ENCODE data around the gene CACNG1. TPM values are rescaled to one million over a fixed set of nuclear protein-coding genes. Genes with fewer than 3 reads are reported as not detected.

Gene CACNG1
- polyA plus RNA-seq, 2 of the 4 experiments (the other 2 are of a cell fraction): 0.15 TPM; not detected in 1

DNA sequence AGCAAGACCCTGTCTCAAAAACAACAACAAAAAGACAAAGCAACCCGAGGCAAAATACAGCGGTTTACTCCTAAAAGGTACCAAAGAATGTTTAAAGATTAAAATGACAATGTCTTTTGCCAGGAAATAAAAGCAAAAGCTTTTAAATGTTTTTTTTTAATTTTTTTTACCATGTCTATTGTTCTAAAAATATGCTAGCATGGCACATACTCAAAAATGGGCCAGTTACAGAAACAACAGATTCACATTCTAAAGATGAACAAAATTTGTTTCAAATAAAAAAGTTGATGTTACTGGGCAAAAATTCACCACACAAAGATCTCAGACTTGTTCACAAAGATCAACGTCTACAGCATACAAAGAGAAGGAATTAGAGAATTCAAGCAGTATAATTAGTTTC, 41.1 kb downstream of the CACNG1 start (continued):
- TF ChIP-seq JUN (IDR thresholded peaks at IDR 0.05) (no peak), TP53 (CRISPR knock-in tag; IDR thresholded peaks at IDR 0.05) (no peak), CHD4 (IDR thresholded peaks at IDR 0.05; ENCODE audit: borderline replicate concordance) (no peak), GATA3 (IDR thresholded peaks at IDR 0.05; ENCODE audit: borderline replicate concordance) (no peak)
- TF ChIP-seq, protein P1, sequence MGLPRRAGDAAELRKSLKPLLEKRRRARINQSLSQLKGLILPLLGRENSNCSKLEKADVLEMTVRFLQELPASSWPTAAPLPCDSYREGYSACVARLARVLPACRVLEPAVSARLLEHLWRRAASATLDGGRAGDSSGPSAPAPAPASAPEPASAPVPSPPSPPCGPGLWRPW (IDR thresholded peaks at IDR 0.05): no peak

DNA sequence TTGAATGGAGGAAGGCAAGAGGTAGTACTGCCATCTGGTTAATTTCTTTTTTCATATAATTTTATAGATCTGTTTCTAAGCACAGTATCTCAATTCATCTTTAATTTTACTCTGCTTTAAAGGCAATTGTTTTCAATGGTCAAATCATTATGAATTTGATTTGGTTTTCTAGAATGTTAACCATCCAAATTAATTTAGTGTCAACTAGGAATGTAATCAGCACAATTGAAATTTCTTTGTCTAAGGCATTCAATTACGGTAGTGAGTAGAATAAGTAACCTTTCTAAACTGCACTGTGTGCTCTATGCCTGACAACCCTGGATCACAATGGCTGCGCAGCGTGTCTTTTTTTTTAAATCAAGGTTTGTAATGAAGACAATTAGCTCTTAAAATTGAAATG, 44.3 kb downstream of the CACNG1 start:
- no peak for FAIRE-seq
- H3K4me3 ChIP-seq: no peak overlapping the region
- ATAC-seq: no peak
- 96% methylated on average over 3 of the region's 3 CpGs for WGBS (ENCODE audit: missing lambda C conversion rate)
- TF ChIP-seq, protein P2, sequence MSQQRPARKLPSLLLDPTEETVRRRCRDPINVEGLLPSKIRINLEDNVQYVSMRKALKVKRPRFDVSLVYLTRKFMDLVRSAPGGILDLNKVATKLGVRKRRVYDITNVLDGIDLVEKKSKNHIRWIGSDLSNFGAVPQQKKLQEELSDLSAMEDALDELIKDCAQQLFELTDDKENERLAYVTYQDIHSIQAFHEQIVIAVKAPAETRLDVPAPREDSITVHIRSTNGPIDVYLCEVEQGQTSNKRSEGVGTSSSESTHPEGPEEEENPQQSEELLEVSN (IDR thresholded peaks at IDR 0.05; ENCODE audit: borderline replicate concordance, low read depth): no peak
- TF ChIP-seq CHD2 (IDR thresholded peaks at IDR 0.05; ENCODE audit: low read length, partially characterized antibody): no peak
- no peak for TF ChIP-seq CBX2 (IDR thresholded peaks at IDR 0.05; ENCODE audit: borderline replicate concordance, low read depth)
- TF ChIP-seq TFCP2L1 (CRISPR knock-in tag; IDR thresholded peaks at IDR 0.05): no peak
- no peak for TF ChIP-seq RNF2 (IDR thresholded peaks at IDR 0.05; ENCODE audit: borderline replicate concordance, low read depth)
- TF ChIP-seq, protein P3, sequence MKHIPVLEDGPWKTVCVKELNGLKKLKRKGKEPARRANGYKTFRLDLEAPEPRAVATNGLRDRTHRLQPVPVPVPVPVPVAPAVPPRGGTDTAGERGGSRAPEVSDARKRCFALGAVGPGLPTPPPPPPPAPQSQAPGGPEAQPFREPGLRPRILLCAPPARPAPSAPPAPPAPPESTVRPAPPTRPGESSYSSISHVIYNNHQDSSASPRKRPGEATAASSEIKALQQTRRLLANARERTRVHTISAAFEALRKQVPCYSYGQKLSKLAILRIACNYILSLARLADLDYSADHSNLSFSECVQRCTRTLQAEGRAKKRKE (CRISPR knock-in tag; IDR thresholded peaks at IDR 0.05; ENCODE audit: low read depth): no peak
- no peak for TF ChIP-seq HEYL (CRISPR knock-in tag; IDR thresholded peaks at IDR 0.05)
- TF ChIP-seq, protein P4, sequence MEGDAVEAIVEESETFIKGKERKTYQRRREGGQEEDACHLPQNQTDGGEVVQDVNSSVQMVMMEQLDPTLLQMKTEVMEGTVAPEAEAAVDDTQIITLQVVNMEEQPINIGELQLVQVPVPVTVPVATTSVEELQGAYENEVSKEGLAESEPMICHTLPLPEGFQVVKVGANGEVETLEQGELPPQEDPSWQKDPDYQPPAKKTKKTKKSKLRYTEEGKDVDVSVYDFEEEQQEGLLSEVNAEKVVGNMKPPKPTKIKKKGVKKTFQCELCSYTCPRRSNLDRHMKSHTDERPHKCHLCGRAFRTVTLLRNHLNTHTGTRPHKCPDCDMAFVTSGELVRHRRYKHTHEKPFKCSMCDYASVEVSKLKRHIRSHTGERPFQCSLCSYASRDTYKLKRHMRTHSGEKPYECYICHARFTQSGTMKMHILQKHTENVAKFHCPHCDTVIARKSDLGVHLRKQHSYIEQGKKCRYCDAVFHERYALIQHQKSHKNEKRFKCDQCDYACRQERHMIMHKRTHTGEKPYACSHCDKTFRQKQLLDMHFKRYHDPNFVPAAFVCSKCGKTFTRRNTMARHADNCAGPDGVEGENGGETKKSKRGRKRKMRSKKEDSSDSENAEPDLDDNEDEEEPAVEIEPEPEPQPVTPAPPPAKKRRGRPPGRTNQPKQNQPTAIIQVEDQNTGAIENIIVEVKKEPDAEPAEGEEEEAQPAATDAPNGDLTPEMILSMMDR (IDR thresholded peaks at IDR 0.05): no peak
- TF ChIP-seq HOXB5 (CRISPR knock-in tag; IDR thresholded peaks at IDR 0.05): no peak
- no peak for TF ChIP-seq CBX8 (IDR thresholded peaks at IDR 0.05)
- TF ChIP-seq RAD21 (conservative IDR thresholded peaks at IDR 0.05 in 1 of 2, IDR thresholded peaks at IDR 0.05 in 1 of 2): no peak
- TF ChIP-seq, protein P5, sequence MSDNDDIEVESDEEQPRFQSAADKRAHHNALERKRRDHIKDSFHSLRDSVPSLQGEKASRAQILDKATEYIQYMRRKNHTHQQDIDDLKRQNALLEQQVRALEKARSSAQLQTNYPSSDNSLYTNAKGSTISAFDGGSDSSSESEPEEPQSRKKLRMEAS (IDR thresholded peaks at IDR 0.05): no peak
- TF ChIP-seq, protein P6, sequence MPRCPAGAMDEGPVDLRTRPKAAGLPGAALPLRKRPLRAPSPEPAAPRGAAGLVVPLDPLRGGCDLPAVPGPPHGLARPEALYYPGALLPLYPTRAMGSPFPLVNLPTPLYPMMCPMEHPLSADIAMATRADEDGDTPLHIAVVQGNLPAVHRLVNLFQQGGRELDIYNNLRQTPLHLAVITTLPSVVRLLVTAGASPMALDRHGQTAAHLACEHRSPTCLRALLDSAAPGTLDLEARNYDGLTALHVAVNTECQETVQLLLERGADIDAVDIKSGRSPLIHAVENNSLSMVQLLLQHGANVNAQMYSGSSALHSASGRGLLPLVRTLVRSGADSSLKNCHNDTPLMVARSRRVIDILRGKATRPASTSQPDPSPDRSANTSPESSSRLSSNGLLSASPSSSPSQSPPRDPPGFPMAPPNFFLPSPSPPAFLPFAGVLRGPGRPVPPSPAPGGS (IDR thresholded peaks at IDR 0.05): no peak
- TF ChIP-seq, protein P7, sequence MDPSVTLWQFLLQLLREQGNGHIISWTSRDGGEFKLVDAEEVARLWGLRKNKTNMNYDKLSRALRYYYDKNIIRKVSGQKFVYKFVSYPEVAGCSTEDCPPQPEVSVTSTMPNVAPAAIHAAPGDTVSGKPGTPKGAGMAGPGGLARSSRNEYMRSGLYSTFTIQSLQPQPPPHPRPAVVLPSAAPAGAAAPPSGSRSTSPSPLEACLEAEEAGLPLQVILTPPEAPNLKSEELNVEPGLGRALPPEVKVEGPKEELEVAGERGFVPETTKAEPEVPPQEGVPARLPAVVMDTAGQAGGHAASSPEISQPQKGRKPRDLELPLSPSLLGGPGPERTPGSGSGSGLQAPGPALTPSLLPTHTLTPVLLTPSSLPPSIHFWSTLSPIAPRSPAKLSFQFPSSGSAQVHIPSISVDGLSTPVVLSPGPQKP (IDR thresholded peaks at IDR 0.05; ENCODE audit: low read depth, low read length): no peak
- no peak overlapping the region for H3K4me2 ChIP-seq
- no peak overlapping the region for H3K27ac ChIP-seq
- H3K9me3 ChIP-seq: no peaks in the 10 kb centered on the region
- no peak for DNase-seq (ENCODE audit: low read depth in 1 of 2, low spot score in 1 of 2)
- ChIA-PET POLR2A (no interaction called here), CTCF (interaction anchor here (0.8 kb wide), 1 partner anchor 13 kb away, joined by 3 read pairs; no protein-coding TSS in a partner anchor)
- no peaks in the 10 kb centered on the region for H3K4me1 ChIP-seq

DNA sequence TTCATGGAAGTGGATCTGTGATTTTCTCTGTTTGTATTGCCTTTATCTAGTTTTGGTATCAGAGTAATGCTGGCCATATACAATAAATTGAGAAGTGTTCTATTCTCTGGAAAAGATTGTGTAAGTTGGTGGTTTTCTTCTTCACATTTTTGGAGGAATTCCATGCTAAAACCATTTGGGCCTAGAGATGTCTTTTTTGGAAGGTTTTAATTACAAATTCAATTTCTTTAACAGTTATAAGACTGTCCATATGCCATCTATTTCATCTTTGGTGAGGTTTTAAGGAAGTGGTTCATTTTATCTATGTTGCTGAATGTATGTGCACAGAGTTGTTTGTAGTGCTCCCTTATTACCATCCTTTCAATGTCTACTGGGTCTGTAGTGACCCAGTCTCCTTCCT, 46.0 kb downstream of the CACNG1 start:
- FAIRE-seq: no peak
- ChIA-PET POLR2A (no interaction called here), CTCF (interaction anchor here (1.1 kb wide), 1 partner anchor 45 kb away, joined by 3 read pairs; no protein-coding TSS in a partner anchor)
- ATAC-seq: no peak
- no peak overlapping the region for H3K27ac ChIP-seq
- H3K4me1 ChIP-seq: peaks cover 2% of the 10 kb centered on the region
- H3K4me3 ChIP-seq: no peak overlapping the region
- TF ChIP-seq, protein P5 (IDR thresholded peaks at IDR 0.05): no peak
- TF ChIP-seq SREBF2 (IDR thresholded peaks at IDR 0.05) (no peak), HOXB13 (CRISPR knock-in tag; IDR thresholded peaks at IDR 0.05; ENCODE audit: low read depth) (no peak), GATA3 (IDR thresholded peaks at IDR 0.05; ENCODE audit: borderline replicate concordance) (no peak)
- no peaks in the 10 kb centered on the region for H3K9me3 ChIP-seq
- H3K4me2 ChIP-seq: no peak overlapping the region
- no peak for DNase-seq (ENCODE audit: low read depth in 1 of 2, low spot score in 1 of 2)

Data from A549 (cell line).